Choroid plexus epithelial cell (primary cell): ENCODE data around the gene EPB41L4B.

ENCODE experiments used
- DNase-seq: peaks from one replicate; pipeline ENCODE4 v3.0.0-alpha.2; 2010; ENCODE audit warnings: low read depth
- H3K4me3 ChIP-seq: 2 replicates; pipeline ENCODE4 v1.5.1; 2011; ENCODE audit warnings: low read depth, mild to moderate bottlenecking, control low read depth, low read length, moderate library complexity
- CTCF ChIP-seq: conservative IDR thresholded peaks from 2 replicates; pipeline ENCODE4 v1.5.1; 2011; ENCODE audit warnings: low read depth, mild to moderate bottlenecking, control low read depth, inconsistent platforms, low read length, moderate library complexity

Gene EPB41L4B

GRCh38 chr9:109167716-109168115 is 153.1 kb downstream of the EPB41L4B start:
- TF ChIP-seq CTCF, result no peak
- DNase-seq, result no peak
- H3K4me3 ChIP-seq, result no peak overlapping the region

- DNase-seq, result no peak
- H3K4me3 ChIP-seq, result peak within 1 kb of the TSS; percentile 44
- TF ChIP-seq CTCF, result no peak
Measured at GRCh38 chr9:109166771-109167601, 153.9 kb downstream of the EPB41L4B start, which contains the start of gene FRRS1L. FRRS1L (minus strand) TSS chr9:109167249; CDS start chr9:109167138, 111 bp downstream.

GRCh38 chr9:109166171-109166770 is 154.6 kb downstream of the EPB41L4B start:
- H3K4me3 ChIP-seq, result no peak overlapping the region
- TF ChIP-seq CTCF, result no peak
- DNase-seq, result no peak

GRCh38 chr9:109164042-109164441 is 156.8 kb downstream of the EPB41L4B start:
- TF ChIP-seq CTCF, result no peak
- no peak for DNase-seq
- H3K4me3 ChIP-seq, result no peak overlapping the region

- H3K4me3 ChIP-seq, result no peak overlapping the region
- no peak for TF ChIP-seq CTCF
- no peak for DNase-seq
Measured at GRCh38 chr9:109163194-109163593, 157.7 kb downstream of the EPB41L4B start.

GRCh38 chr9:109162677-109163076 is 158.2 kb downstream of the EPB41L4B start:
- TF ChIP-seq CTCF, result no peak
- H3K4me3 ChIP-seq, result no peak overlapping the region
- DNase-seq, result no peak
